Neural progenitor cell (in vitro differentiated cells): Measurements from ENCODE around the gene SPAG16. TPM values are rescaled to one million over a fixed set of nuclear protein-coding genes. Genes with fewer than 3 reads are reported as not detected.

Source experiments
- DNase-seq: peaks from one replicate; pipeline ENCODE4 v3.0.0-alpha.2; 2016; ENCODE audit warnings: low spot score
- H2AFZ ChIP-seq: fragments of 200-600 bp; sonication (generic); replicated peaks from 2 replicates; pipeline ENCODE4 v1.6.1; 2016; ENCODE audit warnings: antibody characterized with exemption
- H3F3A ChIP-seq: fragments of 200-600 bp; sonication (generic); 2 replicates; pipeline ENCODE4 v1.6.1; 2016; ENCODE audit warnings: antibody characterized with exemption, low read depth
- H3K27ac ChIP-seq: fragments of 200-600 bp; sonication (generic); 2 replicates; pipeline ENCODE4 v1.5.1; 2016; ENCODE audit warnings: mild to moderate bottlenecking
- H3K27me3 ChIP-seq: fragments of 200-600 bp; sonication (generic); 2 replicates; pipeline ENCODE4 v1.6.1; 2016; ENCODE audit warnings: mild to moderate bottlenecking, moderate library complexity
- H3K36me3 ChIP-seq: fragments of 200-600 bp; sonication (generic); 2 replicates; pipeline ENCODE4 v1.5.1; 2016
- H3K4me1 ChIP-seq: fragments of 200-600 bp; sonication (generic); 2 replicates; pipeline ENCODE4 v1.6.1; 2016; ENCODE audit warnings: mixed run types
- H3K4me2 ChIP-seq: fragments of 200-600 bp; sonication (generic); 2 replicates; pipeline ENCODE4 v1.6.1; 2016
- H3K4me3 ChIP-seq: fragments of 200-600 bp; sonication (generic); 2 replicates; pipeline ENCODE4 v1.5.1; 2016
- H3K79me2 ChIP-seq: fragments of 200-600 bp; sonication (generic); 2 replicates; pipeline ENCODE4 v1.6.1; 2016; ENCODE audit warnings: low read depth
- H3K9ac ChIP-seq: fragments of 200-600 bp; sonication (generic); 2 replicates; pipeline ENCODE4 v1.6.1; 2016
- H3K9me3 ChIP-seq: fragments of 200-600 bp; sonication (generic); 2 replicates; pipeline ENCODE4 v1.5.1; 2016; ENCODE audit warnings: low read depth
- H4K20me1 ChIP-seq: fragments of 200-600 bp; sonication (generic); 2 replicates; pipeline ENCODE4 v1.6.1; 2016; ENCODE audit warnings: low read depth
- H3K27ac Mint-ChIP-seq: 3 replicates; pipeline ENCODE4 v1.8.0; 2021; ENCODE audit warnings: mixed read lengths
- H3K27me3 Mint-ChIP-seq: 2 replicates; pipeline ENCODE4 v1.8.0; 2022; ENCODE audit warnings: low read depth, mild to moderate bottlenecking, inconsistent platforms, moderate library complexity, mixed read lengths; ENCODE audit not compliant: insufficient read depth
- H3K36me3 Mint-ChIP-seq: 3 replicates; pipeline ENCODE4 v1.8.0; 2021; ENCODE audit warnings: mixed read lengths
- H3K4me1 Mint-ChIP-seq: 3 replicates; pipeline ENCODE4 v1.8.0; 2021; ENCODE audit warnings: mixed read lengths
- H3K4me3 Mint-ChIP-seq: 3 replicates; pipeline ENCODE4 v1.8.0; 2021; ENCODE audit warnings: mild to moderate bottlenecking, moderate library complexity, mixed read lengths
- H3K9me3 Mint-ChIP-seq: 3 replicates; pipeline ENCODE4 v1.8.0; 2020; ENCODE audit warnings: mixed read lengths
- EZH2 ChIP-seq: fragments of 200-600 bp; sonication (generic); IDR thresholded peaks from 2 replicates; pipeline ENCODE4 v1.6.1; 2017; ENCODE audit warnings: antibody characterized with exemption, mild to moderate bottlenecking, moderate library complexity
- EZH2phosphoT487 ChIP-seq: fragments of 200-600 bp; sonication (generic); IDR thresholded peaks from 2 replicates; pipeline ENCODE4 v1.6.1; 2017; ENCODE audit warnings: antibody characterized with exemption
- total RNA-seq: library from RNA; depleted of rRNA; stranded (reverse); fragments of >200 nt; gene quantifications from 2 replicates; pipeline ENCODE4 v1.2.3, GENCODE V29; 2015; ENCODE audit warnings: low replicate concordance
- TF ChIP-seq, protein P1 (sequence below): fragments of 200-600 bp; sonication (generic); IDR thresholded peaks from 2 replicates; pipeline ENCODE4 v1.5.1; 2017; ENCODE audit warnings: antibody characterized with exemption, mild to moderate bottlenecking

The SPAG16 gene
- total RNA-seq, 1 donor from 2014 or later, result 70.3 TPM

DNA sequence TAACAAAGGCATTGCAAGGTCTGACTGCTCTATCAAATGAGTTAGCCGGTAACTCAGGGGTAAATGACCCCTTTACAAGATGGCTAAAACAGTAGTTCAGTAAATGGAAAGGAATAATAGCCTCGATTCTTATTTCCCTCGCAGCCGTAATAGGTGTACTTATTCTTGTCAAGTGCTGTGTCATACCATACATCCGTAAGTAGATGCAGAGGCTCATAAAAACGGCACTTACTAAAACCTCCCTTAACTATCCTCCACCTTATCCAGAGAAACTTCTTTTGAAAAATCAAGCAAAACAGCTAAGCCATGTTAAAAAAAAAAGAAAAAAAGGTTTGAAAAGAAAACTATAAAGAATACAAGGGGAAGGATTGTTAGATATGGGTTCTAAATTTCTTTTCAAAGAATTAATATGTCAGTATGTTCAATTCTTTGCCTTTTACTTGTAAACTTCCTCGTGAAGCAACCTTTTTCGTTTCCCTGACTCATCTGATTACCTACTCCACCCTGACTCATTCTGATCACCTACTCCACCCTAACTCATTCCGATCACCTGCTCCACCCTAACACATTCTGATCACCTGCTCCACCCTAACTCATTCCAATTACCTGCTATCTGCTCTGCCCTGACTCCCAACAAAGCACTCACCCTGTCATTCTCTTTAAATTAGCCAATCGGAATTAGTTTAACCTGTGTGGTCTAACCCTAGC, 127.5 kb downstream of the SPAG16 start:
- H3K27me3 Mint-ChIP-seq, result no peaks in the 10 kb centered on the region
- H3K4me2 ChIP-seq, result no peak overlapping the region
- H4K20me1 ChIP-seq, result no peaks in the 10 kb centered on the region
- H3K4me1 ChIP-seq, result peaks cover 14% of the 10 kb centered on the region
- no peak for DNase-seq
- H3K4me1 Mint-ChIP-seq, result peaks cover 10% of the 10 kb centered on the region
- no peak overlapping the region for H3K4me3 ChIP-seq
- H3K9me3 ChIP-seq, result no peaks in the 10 kb centered on the region
- TF ChIP-seq EZH2, result no peak
- no peak for TF ChIP-seq EZH2phosphoT487
- TF ChIP-seq, protein P1, sequence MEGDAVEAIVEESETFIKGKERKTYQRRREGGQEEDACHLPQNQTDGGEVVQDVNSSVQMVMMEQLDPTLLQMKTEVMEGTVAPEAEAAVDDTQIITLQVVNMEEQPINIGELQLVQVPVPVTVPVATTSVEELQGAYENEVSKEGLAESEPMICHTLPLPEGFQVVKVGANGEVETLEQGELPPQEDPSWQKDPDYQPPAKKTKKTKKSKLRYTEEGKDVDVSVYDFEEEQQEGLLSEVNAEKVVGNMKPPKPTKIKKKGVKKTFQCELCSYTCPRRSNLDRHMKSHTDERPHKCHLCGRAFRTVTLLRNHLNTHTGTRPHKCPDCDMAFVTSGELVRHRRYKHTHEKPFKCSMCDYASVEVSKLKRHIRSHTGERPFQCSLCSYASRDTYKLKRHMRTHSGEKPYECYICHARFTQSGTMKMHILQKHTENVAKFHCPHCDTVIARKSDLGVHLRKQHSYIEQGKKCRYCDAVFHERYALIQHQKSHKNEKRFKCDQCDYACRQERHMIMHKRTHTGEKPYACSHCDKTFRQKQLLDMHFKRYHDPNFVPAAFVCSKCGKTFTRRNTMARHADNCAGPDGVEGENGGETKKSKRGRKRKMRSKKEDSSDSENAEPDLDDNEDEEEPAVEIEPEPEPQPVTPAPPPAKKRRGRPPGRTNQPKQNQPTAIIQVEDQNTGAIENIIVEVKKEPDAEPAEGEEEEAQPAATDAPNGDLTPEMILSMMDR, result no peak
- H3K27ac ChIP-seq, result no peak overlapping the region
- no peak overlapping the region for H3K9ac ChIP-seq
- H3F3A ChIP-seq, result peaks cover 11% of the 10 kb centered on the region
- H3K27ac Mint-ChIP-seq, result no peak overlapping the region
- no peaks in the 10 kb centered on the region for H3K9me3 Mint-ChIP-seq
- H3K36me3 ChIP-seq, result no peaks in the 10 kb centered on the region
- no peaks in the 10 kb centered on the region for H3K36me3 Mint-ChIP-seq
- H3K79me2 ChIP-seq, result no peaks in the 10 kb centered on the region
- no peak overlapping the region for H2AFZ ChIP-seq
- H3K4me3 Mint-ChIP-seq, result no peak overlapping the region
- no peaks in the 10 kb centered on the region for H3K27me3 ChIP-seq

DNA sequence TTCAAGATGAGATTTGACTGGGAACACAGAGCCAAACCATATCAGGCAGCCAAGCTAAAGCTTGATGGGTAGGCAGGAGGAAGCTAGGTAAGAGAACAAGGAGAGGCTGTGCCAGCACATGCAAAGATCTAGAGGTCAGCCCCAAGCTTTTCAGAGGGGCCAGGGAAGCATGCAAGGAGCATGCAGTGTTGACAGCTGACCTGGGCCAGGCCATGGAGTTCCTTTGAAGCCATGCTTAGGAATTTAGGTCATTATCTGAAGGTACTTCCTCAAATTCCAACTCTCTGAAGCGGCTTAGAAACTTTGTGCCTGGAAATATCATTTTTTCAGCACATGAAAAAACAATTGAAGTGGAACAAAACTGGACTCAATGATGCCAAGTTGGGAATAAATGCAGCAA, 130.8 kb downstream of the SPAG16 start:
- Histone ChIP-seq H3K27ac (no peak overlapping the region), H3K4me3 (no peak overlapping the region), H3K9me3 (no peaks in the 10 kb centered on the region), H3K4me1 (no peaks in the 10 kb centered on the region), H3K79me2 (no peaks in the 10 kb centered on the region), H3F3A (no peaks in the 10 kb centered on the region), H3K36me3 (no peaks in the 10 kb centered on the region), H3K27me3 (no peaks in the 10 kb centered on the region), H4K20me1 (no peaks in the 10 kb centered on the region), H3K9ac (no peak overlapping the region), H3K4me2 (no peak overlapping the region), H2AFZ (no peak overlapping the region)
- Mint-ChIP-seq H3K36me3 (no peaks in the 10 kb centered on the region), H3K27ac (no peak overlapping the region), H3K9me3 (no peaks in the 10 kb centered on the region), H3K27me3 (no peaks in the 10 kb centered on the region), H3K4me3 (no peak overlapping the region), H3K4me1 (no peaks in the 10 kb centered on the region)
- TF ChIP-seq EZH2 (no peak), EZH2phosphoT487 (no peak)
- TF ChIP-seq, protein P1, result no peak
- no peak for DNase-seq

DNA sequence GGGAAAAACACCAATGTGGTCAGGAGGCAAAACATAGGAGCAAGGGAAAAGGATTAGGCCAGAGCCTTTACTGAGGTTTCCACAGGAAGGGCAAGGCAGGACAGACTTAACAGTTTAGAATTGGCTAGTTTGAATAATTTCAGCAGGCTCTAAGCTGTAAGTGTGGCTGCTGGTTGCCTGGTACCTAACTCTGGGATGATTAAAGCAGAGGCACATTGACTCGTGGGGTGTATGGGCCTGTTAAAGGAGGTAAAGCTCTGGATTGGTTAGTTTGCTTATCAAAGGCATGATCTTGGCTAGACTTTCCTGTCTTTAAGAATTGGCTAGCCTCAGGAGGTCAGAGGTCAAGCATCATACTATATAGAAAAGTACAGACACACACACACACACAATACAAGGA, 132.6 kb downstream of the SPAG16 start:
- no peak overlapping the region for H3K9ac ChIP-seq
- H3K9me3 ChIP-seq, result no peaks in the 10 kb centered on the region
- Mint-ChIP-seq H3K4me1 (no peaks in the 10 kb centered on the region), H3K4me3 (no peak overlapping the region), H3K27me3 (no peaks in the 10 kb centered on the region), H3K27ac (no peak overlapping the region), H3K9me3 (no peaks in the 10 kb centered on the region), H3K36me3 (no peaks in the 10 kb centered on the region)
- H3K4me2 ChIP-seq, result no peak overlapping the region
- H3F3A ChIP-seq, result no peaks in the 10 kb centered on the region
- no peaks in the 10 kb centered on the region for H4K20me1 ChIP-seq
- TF ChIP-seq EZH2 (no peak), EZH2phosphoT487 (no peak)
- TF ChIP-seq, protein P1, result no peak
- no peak overlapping the region for H3K4me3 ChIP-seq
- H3K36me3 ChIP-seq, result no peaks in the 10 kb centered on the region
- H2AFZ ChIP-seq, result peak overlapping the region; percentile 59
- no peaks in the 10 kb centered on the region for H3K4me1 ChIP-seq
- H3K27ac ChIP-seq, result no peak overlapping the region
- no peaks in the 10 kb centered on the region for H3K27me3 ChIP-seq
- no peaks in the 10 kb centered on the region for H3K79me2 ChIP-seq
- no peak for DNase-seq
